NB4 (cell line): ENCODE data around the gene PNRC2.

ENCODE experiments used
- POLR2A ChIP-seq: IDR thresholded peaks from 2 replicates; pipeline ENCODE4 v1.6.1; 2011; ENCODE audit warnings: mild to moderate bottlenecking; ENCODE audit not compliant: insufficient read length; ENCODE audit errors: extremely low read depth
- TF ChIP-seq, protein P1 (sequence below): IDR thresholded peaks from one replicate; pipeline ENCODE4 v1.5.1; 2012; ENCODE audit warnings: low read depth, low read length

- TF ChIP-seq, protein P1, sequence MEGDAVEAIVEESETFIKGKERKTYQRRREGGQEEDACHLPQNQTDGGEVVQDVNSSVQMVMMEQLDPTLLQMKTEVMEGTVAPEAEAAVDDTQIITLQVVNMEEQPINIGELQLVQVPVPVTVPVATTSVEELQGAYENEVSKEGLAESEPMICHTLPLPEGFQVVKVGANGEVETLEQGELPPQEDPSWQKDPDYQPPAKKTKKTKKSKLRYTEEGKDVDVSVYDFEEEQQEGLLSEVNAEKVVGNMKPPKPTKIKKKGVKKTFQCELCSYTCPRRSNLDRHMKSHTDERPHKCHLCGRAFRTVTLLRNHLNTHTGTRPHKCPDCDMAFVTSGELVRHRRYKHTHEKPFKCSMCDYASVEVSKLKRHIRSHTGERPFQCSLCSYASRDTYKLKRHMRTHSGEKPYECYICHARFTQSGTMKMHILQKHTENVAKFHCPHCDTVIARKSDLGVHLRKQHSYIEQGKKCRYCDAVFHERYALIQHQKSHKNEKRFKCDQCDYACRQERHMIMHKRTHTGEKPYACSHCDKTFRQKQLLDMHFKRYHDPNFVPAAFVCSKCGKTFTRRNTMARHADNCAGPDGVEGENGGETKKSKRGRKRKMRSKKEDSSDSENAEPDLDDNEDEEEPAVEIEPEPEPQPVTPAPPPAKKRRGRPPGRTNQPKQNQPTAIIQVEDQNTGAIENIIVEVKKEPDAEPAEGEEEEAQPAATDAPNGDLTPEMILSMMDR, result no peak
- TF ChIP-seq POLR2A, result no peak
These were observed 32.5 kb upstream of the PNRC2 start for GRCh38 chr1:23927097-23927496.
